Fibroblast of villous mesenchyme (primary cell): Measurements from ENCODE around the gene NUDT2. TPM values are rescaled to one million over a fixed set of nuclear protein-coding genes. Genes with fewer than 3 reads are reported as not detected.
A peak's percentile ranks its signal among the peaks of the same experiment; 100 is the strongest.

Source experiments
- DNase-seq: peaks from one replicate; pipeline ENCODE4 v3.0.0-alpha.2; 2010; ENCODE audit warnings: low read depth
- H3K4me3 ChIP-seq: 2 replicates; pipeline ENCODE4 v1.5.1; 2011; ENCODE audit warnings: low read depth, mild to moderate bottlenecking, low read length
- total RNA-seq: library from RNA; depleted of rRNA; stranded (reverse); fragments of >200 nt; gene quantifications from 2 replicates; pipeline ENCODE4 v1.2.3, GENCODE V29; 2012
- TF ChIP-seq, protein P1 (sequence below): IDR thresholded peaks from 2 replicates; pipeline ENCODE4 v1.5.1; 2012; ENCODE audit warnings: low read depth, mild to moderate bottlenecking, low read length; ENCODE audit not compliant: insufficient read depth

The NUDT2 gene
- total RNA-seq, 1 donor = 30.2 TPM

DNA sequence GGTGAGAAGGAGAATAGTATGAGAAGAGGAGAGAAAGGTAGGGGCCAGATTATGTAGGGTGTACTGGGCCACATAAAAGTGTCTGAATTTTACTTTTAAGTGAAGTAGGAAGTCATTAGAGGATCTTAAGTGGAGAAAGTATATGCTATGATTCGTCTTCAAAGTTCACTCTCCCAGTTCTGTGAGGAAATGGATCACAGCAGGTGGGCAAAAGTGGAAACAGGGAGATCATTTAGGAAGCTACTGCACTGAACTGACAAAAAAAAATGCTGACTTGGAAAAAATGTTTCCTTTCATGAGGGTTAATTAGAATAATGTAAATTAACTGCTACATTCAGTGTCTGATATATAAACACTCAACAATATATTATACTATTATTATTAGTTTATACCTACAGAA lies 2.7 kb upstream of the NUDT2 start:
- DNase-seq = no peak
- no peak overlapping the region for H3K4me3 ChIP-seq
- TF ChIP-seq, protein P1, sequence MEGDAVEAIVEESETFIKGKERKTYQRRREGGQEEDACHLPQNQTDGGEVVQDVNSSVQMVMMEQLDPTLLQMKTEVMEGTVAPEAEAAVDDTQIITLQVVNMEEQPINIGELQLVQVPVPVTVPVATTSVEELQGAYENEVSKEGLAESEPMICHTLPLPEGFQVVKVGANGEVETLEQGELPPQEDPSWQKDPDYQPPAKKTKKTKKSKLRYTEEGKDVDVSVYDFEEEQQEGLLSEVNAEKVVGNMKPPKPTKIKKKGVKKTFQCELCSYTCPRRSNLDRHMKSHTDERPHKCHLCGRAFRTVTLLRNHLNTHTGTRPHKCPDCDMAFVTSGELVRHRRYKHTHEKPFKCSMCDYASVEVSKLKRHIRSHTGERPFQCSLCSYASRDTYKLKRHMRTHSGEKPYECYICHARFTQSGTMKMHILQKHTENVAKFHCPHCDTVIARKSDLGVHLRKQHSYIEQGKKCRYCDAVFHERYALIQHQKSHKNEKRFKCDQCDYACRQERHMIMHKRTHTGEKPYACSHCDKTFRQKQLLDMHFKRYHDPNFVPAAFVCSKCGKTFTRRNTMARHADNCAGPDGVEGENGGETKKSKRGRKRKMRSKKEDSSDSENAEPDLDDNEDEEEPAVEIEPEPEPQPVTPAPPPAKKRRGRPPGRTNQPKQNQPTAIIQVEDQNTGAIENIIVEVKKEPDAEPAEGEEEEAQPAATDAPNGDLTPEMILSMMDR = no peak

DNA sequence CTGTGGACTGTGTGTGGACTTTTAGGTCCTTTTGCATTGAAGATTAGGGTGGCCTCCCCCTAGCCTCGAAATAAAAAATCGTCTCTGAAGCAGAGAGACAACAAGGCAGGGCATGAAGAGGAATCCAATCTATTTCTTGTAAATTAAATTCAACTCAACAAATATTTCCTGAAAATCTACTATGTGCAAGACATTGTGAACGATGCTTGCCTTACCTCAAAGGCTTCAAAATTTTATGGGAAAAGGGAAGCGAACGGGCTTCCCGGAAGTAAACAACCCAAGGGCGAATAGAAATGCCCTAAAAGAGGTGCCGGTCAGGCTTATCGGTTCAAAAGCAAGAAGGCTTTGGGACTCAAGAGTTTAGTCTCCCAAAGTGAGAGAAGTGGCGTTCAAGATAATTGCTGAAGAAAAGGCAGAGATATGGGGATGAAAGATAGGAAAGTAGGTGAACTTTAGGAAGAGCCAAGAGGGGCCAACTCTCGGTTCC lies 826 bp upstream of the NUDT2 start:
- peak overlapping the region; percentile 71 for H3K4me3 ChIP-seq
- TF ChIP-seq, protein P1 = no peak
- peak; percentile 55 for DNase-seq

DNA sequence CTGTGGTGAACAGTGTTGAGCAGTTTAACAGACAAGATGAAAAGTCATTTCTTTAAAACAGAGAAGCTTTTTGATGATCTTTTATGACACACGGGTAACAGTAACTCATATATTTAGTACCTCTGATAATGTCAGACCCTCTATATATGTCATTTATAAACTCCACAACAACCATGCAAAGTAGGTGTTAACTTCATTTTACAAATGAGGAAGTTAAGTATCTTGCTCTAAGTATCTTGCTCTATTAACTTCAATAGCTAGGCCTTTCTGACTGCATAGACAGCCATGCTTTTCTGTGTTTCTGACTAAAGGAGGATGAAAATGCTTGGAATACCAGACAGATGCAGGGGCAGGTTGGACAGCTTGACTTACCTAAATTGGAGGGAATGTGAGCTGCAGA lies 1.8 kb downstream of the NUDT2 start:
- DNase-seq = no peak
- H3K4me3 ChIP-seq = no peak overlapping the region
- TF ChIP-seq, protein P1 = no peak

DNA sequence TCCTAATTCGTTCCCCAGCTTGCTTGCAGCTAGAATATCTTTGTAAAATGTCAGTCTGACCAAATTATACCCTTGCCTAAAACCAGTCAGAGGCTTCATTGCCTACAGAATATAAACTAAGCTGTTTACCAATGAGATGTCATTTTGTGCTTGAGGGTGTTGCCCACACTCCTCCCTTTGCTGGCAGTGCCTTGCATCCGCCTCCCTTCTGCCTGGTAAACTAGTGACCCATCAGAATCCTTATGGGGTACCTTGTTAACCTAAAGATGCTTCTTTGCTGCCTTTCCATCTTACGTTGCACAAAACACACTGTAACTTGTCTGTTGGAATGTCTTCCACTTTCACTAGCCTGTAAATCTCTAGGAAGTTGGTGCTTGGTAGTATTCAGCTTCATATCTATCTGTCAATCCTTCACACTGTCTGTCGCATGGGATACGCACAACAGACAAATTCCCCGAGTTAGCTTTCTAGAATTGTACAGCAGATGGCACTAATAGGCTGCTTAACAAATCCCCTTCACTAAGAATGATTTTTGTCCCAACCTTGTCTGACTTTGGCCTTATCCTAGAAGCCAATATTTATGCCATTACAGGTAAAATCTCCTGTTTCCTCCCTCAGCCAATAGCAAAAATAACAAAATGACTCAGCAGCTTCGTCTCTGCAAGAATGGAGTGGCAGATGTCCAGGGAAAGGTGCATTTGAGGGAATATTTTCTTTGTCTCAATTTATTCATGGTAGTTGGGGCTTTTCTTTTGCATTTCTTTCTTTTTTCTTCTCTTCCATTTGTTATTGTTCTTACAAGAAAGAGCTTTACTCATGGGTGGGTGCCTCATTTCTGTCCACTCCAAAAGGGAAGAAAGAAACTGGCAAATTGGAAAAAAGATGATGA lies 3.0 kb downstream of the NUDT2 start:
- H3K4me3 ChIP-seq = no peak overlapping the region
- DNase-seq = peak; percentile 49
- TF ChIP-seq, protein P1 = peak; percentile 52

DNA sequence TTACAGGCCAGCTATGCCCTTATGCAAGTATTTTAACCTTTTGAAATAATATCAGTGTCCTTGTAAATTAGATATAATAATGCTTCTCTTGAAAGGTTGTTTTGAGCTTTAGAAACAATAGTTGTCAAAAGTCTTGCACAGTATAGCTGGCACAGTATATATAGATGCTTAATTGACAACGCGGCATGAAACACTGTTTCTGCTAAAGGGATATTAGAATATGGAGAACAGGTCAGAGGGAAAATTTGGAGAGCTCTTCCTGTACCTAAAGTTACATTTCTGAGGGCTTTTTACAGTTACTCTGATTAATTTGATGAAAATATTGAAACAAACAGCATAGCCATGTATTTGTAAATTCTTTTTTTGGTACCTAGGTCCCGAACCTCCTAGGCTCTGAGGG lies 4.5 kb downstream of the NUDT2 start:
- TF ChIP-seq, protein P1 = no peak
- no peak overlapping the region for H3K4me3 ChIP-seq
- DNase-seq = no peak

DNA sequence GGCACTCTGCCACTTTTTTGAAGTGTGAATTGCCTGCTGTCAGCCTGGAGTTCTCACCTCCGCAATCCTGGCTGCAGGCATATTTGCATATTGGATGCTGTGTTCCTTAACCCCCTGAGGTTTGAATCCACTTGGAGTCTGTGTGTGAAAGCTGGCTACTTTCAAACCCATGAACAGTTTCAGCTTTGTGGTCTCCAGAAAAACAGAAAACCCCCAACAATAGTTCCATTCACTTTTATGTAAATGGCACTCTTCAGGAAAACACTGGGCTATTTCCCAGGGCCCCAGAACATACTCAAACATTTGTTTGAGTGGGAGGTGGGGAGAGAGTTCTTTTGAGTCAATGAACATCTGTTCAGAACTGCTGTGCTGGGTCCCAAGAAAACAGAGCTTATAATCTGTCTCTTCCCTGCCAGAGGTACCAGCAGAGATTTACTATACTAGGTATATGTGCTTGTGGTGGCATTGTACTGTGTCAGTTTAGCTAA lies 5.0 kb downstream of the NUDT2 start:
- TF ChIP-seq, protein P1 = no peak
- no peak for DNase-seq

More for the DNA sequence above, 5.0 kb downstream of the NUDT2 start:
- H3K4me3 ChIP-seq = no peak overlapping the region
